Fibroblast of the aortic adventitia (primary cell): ENCODE results near the gene ZNF135. TPM values are rescaled to one million over a fixed set of nuclear protein-coding genes. Genes with fewer than 3 reads are reported as not detected.

ENCODE experiments used
- DNase-seq: peaks from one replicate; pipeline ENCODE4 v3.0.0-alpha.2; 2010; ENCODE audit warnings: low read depth
- H3K4me3 ChIP-seq: 2 replicates; pipeline ENCODE4 v1.5.1; 2011; ENCODE audit warnings: low read depth, mild to moderate bottlenecking, control low read depth, low read length, moderate library complexity
- total RNA-seq: library from RNA; depleted of rRNA; stranded (reverse); fragments of >200 nt; gene quantifications from 2 replicates; pipeline ENCODE4 v1.2.3, GENCODE V29; 2012; ENCODE audit warnings: low replicate concordance
- TF ChIP-seq, protein P1 (sequence below): IDR thresholded peaks from 2 replicates; pipeline ENCODE4 v1.5.1; 2011; ENCODE audit warnings: mild to moderate bottlenecking, low read length, control low read depth, inconsistent platforms; ENCODE audit not compliant: insufficient read depth

Gene ZNF135
- total RNA-seq, 1 donor = 2.2 TPM

- H3K4me3 ChIP-seq = no peak overlapping the region
- TF ChIP-seq, protein P1, sequence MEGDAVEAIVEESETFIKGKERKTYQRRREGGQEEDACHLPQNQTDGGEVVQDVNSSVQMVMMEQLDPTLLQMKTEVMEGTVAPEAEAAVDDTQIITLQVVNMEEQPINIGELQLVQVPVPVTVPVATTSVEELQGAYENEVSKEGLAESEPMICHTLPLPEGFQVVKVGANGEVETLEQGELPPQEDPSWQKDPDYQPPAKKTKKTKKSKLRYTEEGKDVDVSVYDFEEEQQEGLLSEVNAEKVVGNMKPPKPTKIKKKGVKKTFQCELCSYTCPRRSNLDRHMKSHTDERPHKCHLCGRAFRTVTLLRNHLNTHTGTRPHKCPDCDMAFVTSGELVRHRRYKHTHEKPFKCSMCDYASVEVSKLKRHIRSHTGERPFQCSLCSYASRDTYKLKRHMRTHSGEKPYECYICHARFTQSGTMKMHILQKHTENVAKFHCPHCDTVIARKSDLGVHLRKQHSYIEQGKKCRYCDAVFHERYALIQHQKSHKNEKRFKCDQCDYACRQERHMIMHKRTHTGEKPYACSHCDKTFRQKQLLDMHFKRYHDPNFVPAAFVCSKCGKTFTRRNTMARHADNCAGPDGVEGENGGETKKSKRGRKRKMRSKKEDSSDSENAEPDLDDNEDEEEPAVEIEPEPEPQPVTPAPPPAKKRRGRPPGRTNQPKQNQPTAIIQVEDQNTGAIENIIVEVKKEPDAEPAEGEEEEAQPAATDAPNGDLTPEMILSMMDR = no peak
- no peak for DNase-seq
Observed at GRCh38 chr19:58045411-58046050, 13.6 kb upstream of the ZNF135 start.

DNA sequence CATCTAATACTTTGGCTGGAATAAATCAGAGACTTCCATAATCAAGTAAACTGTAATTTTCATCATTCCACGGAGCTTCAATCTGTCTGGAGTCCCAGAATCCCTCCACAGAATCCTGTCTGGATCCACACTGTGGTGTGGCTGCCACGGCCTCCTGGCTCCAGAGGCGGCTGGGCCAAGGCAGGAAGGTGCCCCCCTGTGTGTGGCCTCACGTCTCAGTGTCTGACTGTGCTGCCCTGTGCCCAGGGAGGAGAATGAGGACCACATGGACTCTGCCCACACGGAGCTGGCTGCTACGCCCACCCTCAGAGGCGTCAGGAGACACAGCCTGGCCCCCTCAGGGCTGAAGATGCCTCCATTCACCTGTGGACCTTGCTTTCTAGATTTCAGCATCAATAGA is 12.2 kb upstream of the ZNF135 start:
- no peak for DNase-seq
- H3K4me3 ChIP-seq = no peak overlapping the region
- TF ChIP-seq, protein P1 = no peak

GRCh38 chr19:58047672-58048071 is 11.4 kb upstream of the ZNF135 start:
- H3K4me3 ChIP-seq = no peak overlapping the region
- TF ChIP-seq, protein P1 = no peak
- DNase-seq = no peak

DNA sequence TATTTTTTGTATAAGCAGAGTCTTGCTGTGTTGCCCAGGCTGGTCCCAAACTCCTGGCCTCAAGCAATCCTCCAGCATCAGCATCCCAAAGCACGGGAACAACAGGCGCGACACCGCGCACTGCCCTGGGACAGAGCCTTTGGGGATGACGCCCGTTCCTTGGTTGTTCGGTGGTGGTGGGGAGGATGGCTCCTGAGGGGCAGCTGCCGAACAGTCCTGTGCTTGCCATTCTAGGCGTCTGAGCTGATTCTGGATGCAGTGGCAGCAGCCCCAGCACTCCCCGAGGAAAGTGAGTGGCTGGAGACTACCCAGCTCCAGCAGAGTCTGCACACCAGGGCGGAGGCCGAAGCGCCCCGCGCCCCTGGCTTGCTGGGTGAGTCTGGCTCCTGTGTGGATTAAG is 6.8 kb upstream of the ZNF135 start:
- no peak for DNase-seq

DNA sequence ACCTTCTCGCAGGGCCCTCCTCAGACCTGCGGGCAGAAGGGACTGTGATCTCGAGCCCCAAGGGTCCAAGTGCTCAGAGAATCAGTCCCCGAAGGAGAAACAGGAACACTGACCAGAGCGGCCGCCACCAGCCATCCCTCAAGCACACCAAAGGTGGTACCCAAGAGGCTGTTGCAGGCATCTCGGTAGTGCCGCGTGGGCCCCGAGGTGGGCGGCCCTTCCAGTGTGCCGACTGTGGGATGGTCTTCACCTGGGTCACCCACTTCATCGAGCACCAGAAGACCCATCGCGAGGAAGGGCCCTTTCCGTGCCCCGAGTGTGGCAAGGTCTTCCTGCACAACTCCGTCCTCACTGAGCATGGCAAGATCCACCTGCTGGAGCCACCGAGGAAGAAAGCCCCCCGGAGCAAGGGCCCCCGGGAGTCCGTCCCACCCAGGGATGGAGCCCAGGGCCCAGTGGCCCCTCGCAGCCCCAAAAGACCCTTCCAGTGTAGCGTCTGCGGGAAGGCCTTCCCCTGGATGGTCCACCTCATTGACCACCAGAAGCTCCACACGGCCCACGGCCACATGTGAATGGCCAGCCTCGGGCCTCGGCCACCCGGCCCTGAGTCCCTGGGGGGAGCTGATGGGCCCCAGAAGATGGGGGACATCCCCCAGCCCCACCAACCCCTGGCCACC is 5.5 kb upstream of the ZNF135 start:
- no peak overlapping the region for H3K4me3 ChIP-seq
- no peak for DNase-seq
- TF ChIP-seq, protein P1 = no peak

More for the DNA sequence above, 6.8 kb upstream of the ZNF135 start:
- TF ChIP-seq, protein P1 = no peak
- no peak overlapping the region for H3K4me3 ChIP-seq

- H3K4me3 ChIP-seq = no peak overlapping the region
- DNase-seq = no peak
- TF ChIP-seq, protein P1 = no peak
Observed at GRCh38 chr19:58054901-58055874, 3.9 kb upstream of the ZNF135 start.
